Endothelial cell of umbilical vein (primary cell): ENCODE results near the gene PITPNM3. TPM values are rescaled to one million over a fixed set of nuclear protein-coding genes. Genes with fewer than 3 reads are reported as not detected.

ENCODE experiments used
- BruUV-seq: library from RNA; stranded (reverse); fragments of 400-500 nt; replicated peaks from 2 replicates; lab custom pipeline; 2021; lab: Mats Ljungman, UMichigan
- CTCF ChIA-PET: fragments of 300-600, 350-600 bp; sonication (Branson Sonifier 250); formaldehyde crosslinking; loops from one replicate; lab custom pipeline; 2021; ENCODE audit warnings: antibody characterized with exemption, inconsistent platforms; lab: Charles Lee
- POLR2A ChIA-PET: fragments of 300-600, 350-600 bp; sonication (Branson Sonifier 250); formaldehyde crosslinking; loops from one replicate; lab custom pipeline; 2021; ENCODE audit warnings: antibody characterized with exemption, inconsistent platforms; lab: Charles Lee
- DNase-seq: peaks from one replicate; pipeline ENCODE4 v3.0.0-alpha.2; 2011; ENCODE audit warnings: low read depth, low spot score
- FAIRE-seq: peaks from 2 replicates; lab custom pipeline; 2011; peaks lifted over from hg19 to GRCh38; lab: Jason Lieb, UNC
- H2AFZ ChIP-seq: 2 replicates; pipeline ENCODE4 v1.6.0; 2012; ENCODE audit warnings: low read depth, low read length, control low read depth, inconsistent platforms
- H3K27ac ChIP-seq: 2 replicates; pipeline ENCODE4 v1.5.1; 2011; ENCODE audit warnings: low read depth, mild to moderate bottlenecking, control low read depth, low read length, moderate library complexity; ENCODE audit not compliant: insufficient read depth
- H3K27me3 ChIP-seq, 2 experiments: 2 replicates each; pipeline versions ENCODE4 v1.6.0 to v1.6.1; 2011; ENCODE audit warnings: low read length in 2 of 2, mixed read lengths in 1 of 2; ENCODE audit not compliant: control insufficient read depth in 2 of 2, insufficient read depth in 2 of 2
- H3K36me3 ChIP-seq, 2 experiments: 2 replicates in 1 of 2; 3 replicates in 1 of 2; pipeline ENCODE4 v1.5.1; 2011; ENCODE audit warnings: low read length in 2 of 2, mild to moderate bottlenecking in 1 of 2, moderate library complexity in 1 of 2; ENCODE audit not compliant: control insufficient read depth in 2 of 2, insufficient read depth in 2 of 2; ENCODE audit errors: extremely low read depth in 1 of 2
- H3K4me1 ChIP-seq: 3 replicates; pipeline ENCODE4 v1.5.1; 2011; ENCODE audit warnings: mild to moderate bottlenecking, low read length; ENCODE audit not compliant: control insufficient read depth, insufficient read depth; ENCODE audit errors: extremely low read depth
- H3K4me2 ChIP-seq: 2 replicates; pipeline ENCODE4 v1.6.1; 2011; ENCODE audit warnings: low read length, control low read depth, mixed read lengths; ENCODE audit not compliant: insufficient read depth
- H3K4me3 ChIP-seq, 3 experiments: fragments of 200-600 bp in 1 of 3; sonication (generic), shearing (Covaris generic) in 1 of 3; replicated peaks in 1 of 3; 2 replicates each; pipeline ENCODE4 v1.5.1; 2011 to 2016; ENCODE audit warnings: control low read depth in 3 of 3, low read length in 3 of 3, mild to moderate bottlenecking in 2 of 3, inconsistent platforms in 1 of 3, low read depth in 1 of 3, moderate library complexity in 1 of 3; ENCODE audit not compliant: insufficient read depth in 1 of 3
- H3K79me2 ChIP-seq: 2 replicates; pipeline ENCODE4 v1.6.0; 2012; ENCODE audit warnings: low read length, inconsistent platforms; ENCODE audit not compliant: control insufficient read depth, insufficient read depth
- H3K9ac ChIP-seq: replicated peaks from 2 replicates; pipeline ENCODE3; 2011; ENCODE audit warnings: low read length, control low read depth; ENCODE audit not compliant: insufficient read depth; ENCODE audit errors: extremely low read depth
- H3K9me1 ChIP-seq: replicated peaks from 3 replicates; pipeline ENCODE4 v1.6.0; 2011; ENCODE audit warnings: mild to moderate bottlenecking, low read length; ENCODE audit not compliant: control insufficient read depth, insufficient read depth; ENCODE audit errors: extremely low read depth
- H3K9me3 ChIP-seq: replicated peaks from 2 replicates; pipeline ENCODE4 v1.5.1; 2012; ENCODE audit warnings: low read length, inconsistent platforms; ENCODE audit not compliant: control insufficient read depth, insufficient read depth
- H4K20me1 ChIP-seq: replicated peaks from 2 replicates; pipeline ENCODE3; 2011; ENCODE audit warnings: mild to moderate bottlenecking, low read length; ENCODE audit not compliant: control insufficient read depth, insufficient read depth; ENCODE audit errors: extremely low read depth
- EZH2 ChIP-seq: IDR thresholded peaks from 2 replicates; pipeline ENCODE4 v1.6.1; 2012; ENCODE audit warnings: borderline replicate concordance, low read depth, mild to moderate bottlenecking, moderate library complexity, low read length, inconsistent platforms; ENCODE audit not compliant: severe bottlenecking
- FOS ChIP-seq: IDR thresholded peaks from 2 replicates; pipeline ENCODE4 v1.6.1; 2011; ENCODE audit warnings: mild to moderate bottlenecking, low read length, moderate library complexity, borderline replicate concordance; ENCODE audit not compliant: insufficient read depth
- GATA2 ChIP-seq: IDR thresholded peaks from 2 replicates; pipeline ENCODE4 v1.7.0; 2011; ENCODE audit warnings: low read depth, mild to moderate bottlenecking, moderate library complexity, mixed read lengths, low read length; ENCODE audit not compliant: insufficient read length, insufficient read depth
- JUN ChIP-seq: IDR thresholded peaks from 2 replicates; pipeline ENCODE4 v1.6.1; 2011; ENCODE audit warnings: borderline replicate concordance, low read depth; ENCODE audit not compliant: insufficient read length, insufficient read depth
- MYC ChIP-seq: IDR thresholded peaks from one replicate; pipeline ENCODE4 v1.6.1; 2011; ENCODE audit warnings: mild to moderate bottlenecking, low read depth, low read length
- POLR2A ChIP-seq: IDR thresholded peaks from 2 replicates; pipeline ENCODE4 v1.6.1; 2012; ENCODE audit warnings: low read depth, mild to moderate bottlenecking, control low read depth, low read length
- POLR2AphosphoS5 ChIP-seq: IDR thresholded peaks from 2 replicates; pipeline ENCODE4 v1.6.1; 2012; ENCODE audit warnings: low read depth, mild to moderate bottlenecking, control low read depth, low read length, moderate library complexity; ENCODE audit not compliant: insufficient read depth
- dilution Hi-C: fragments of 300-500 bp; cut with MboI; formaldehyde crosslinking; loops from one replicate; pipeline ENCODE4 v1.15.0; 2019; ENCODE audit warnings: low sequenced_read_pairs; ENCODE audit not compliant: extremely low pct_ligation_motif_present
- intact Hi-C: fragments of 100-400 bp; cut with micrococcal nuclease; formaldehyde crosslinking; loops from one replicate; pipeline ENCODE4 v1.10.0; 2022
- polyA plus RNA-seq, 4 experiments: library from polyadenylated mRNA; depleted of rRNA in 3 of 4; stranded (reverse) in 3 of 4; unstranded in 1 of 4; fragments of >200 nt; gene quantifications; 2 replicates each; pipeline versions ENCODE4 v1.2.1 to v1.2.3, GENCODE V29; 2011 to 2012; ENCODE audit warnings: missing spikeins in 1 of 4
- total RNA-seq: library from RNA; stranded (reverse); gene quantifications from 2 replicates; pipeline ENCODE4 v1.2.3, GENCODE V29; 2021
- TF ChIP-seq, protein P1 (sequence below): IDR thresholded peaks from 2 replicates; pipeline ENCODE4 v1.6.1; 2011; ENCODE audit not compliant: insufficient read depth, insufficient read length
- TF ChIP-seq, protein P2 (sequence below), 2 donors: IDR thresholded peaks; 1 replicate in 1 of 2; 2 replicates in 1 of 2; pipeline ENCODE4 v1.5.1; 2011; ENCODE audit warnings: low read length in 2 of 2, mild to moderate bottlenecking in 2 of 2, moderate library complexity in 2 of 2, control low read depth in 1 of 2, inconsistent platforms in 1 of 2, low read depth in 1 of 2; ENCODE audit not compliant: insufficient read depth in 1 of 2; ENCODE audit errors: extremely low read depth in 1 of 2

The PITPNM3 gene
- total and polyA plus RNA-seq, 2 donors (not counting 3 experiments of a cell fraction or from before 2014, with no cell fraction given), result 1.0 to 1.9 TPM

DNA sequence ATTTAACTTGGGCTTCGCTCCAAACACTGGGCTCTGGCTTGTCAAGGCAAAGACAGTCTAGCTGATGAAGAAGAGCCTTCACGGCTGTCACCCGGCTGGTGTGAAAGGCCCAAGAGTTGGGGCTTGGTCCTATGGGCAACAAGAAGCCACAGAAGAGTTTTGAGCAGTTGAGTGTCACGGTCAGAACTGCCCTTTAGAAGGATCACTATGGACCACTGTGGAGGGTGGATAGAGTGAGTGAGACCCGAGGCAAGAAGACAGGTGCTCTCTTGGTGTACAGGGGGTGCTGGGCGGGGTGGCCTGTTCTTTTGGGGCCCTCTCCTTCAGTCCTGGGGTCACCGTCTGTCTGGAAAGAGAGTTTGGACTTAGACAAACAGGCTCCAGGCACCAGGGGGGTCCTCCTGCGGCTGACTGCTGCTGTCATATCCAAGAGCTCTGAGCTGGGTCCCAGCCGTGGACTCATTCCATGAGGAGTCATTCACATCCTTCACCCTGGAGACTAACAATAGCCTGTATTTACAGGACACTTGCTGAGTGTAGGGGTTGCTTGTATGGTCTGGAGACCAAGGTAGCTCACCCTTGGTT, 109.7 kb downstream of the PITPNM3 start:
- intact Hi-C loops (no loop called here), dilution Hi-C loops (no loop called here)
- Histone ChIP-seq H3K79me2 (no peaks in the 10 kb centered on the region), H3K9me1 (no peaks in the 10 kb centered on the region), H3K4me2 (no peak overlapping the region), H3K36me3 (no peaks in the 10 kb centered on the region), H3K27ac (no peak overlapping the region), H4K20me1 (no peaks in the 10 kb centered on the region), H3K4me1 (peaks cover 25% of the 10 kb centered on the region), H3K9ac (no peak overlapping the region), H3K4me3 (no peak overlapping the region), H2AFZ (no peak overlapping the region), H3K27me3 (peaks cover 0 to 1% of the 10 kb centered on the region in 2 experiments), H3K9me3 (no peaks in the 10 kb centered on the region)
- BruUV-seq, result no TSS peak
- DNase-seq, result no peak
- FAIRE-seq, result no peak
- TF ChIP-seq GATA2 (no peak), POLR2A (no peak), FOS (no peak), EZH2 (no peak), MYC (no peak), JUN (no peak), POLR2AphosphoS5 (no peak)
- TF ChIP-seq, protein P1, sequence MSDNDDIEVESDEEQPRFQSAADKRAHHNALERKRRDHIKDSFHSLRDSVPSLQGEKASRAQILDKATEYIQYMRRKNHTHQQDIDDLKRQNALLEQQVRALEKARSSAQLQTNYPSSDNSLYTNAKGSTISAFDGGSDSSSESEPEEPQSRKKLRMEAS, result no peak
- TF ChIP-seq, protein P2, sequence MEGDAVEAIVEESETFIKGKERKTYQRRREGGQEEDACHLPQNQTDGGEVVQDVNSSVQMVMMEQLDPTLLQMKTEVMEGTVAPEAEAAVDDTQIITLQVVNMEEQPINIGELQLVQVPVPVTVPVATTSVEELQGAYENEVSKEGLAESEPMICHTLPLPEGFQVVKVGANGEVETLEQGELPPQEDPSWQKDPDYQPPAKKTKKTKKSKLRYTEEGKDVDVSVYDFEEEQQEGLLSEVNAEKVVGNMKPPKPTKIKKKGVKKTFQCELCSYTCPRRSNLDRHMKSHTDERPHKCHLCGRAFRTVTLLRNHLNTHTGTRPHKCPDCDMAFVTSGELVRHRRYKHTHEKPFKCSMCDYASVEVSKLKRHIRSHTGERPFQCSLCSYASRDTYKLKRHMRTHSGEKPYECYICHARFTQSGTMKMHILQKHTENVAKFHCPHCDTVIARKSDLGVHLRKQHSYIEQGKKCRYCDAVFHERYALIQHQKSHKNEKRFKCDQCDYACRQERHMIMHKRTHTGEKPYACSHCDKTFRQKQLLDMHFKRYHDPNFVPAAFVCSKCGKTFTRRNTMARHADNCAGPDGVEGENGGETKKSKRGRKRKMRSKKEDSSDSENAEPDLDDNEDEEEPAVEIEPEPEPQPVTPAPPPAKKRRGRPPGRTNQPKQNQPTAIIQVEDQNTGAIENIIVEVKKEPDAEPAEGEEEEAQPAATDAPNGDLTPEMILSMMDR (IDR thresholded peaks at IDR 0.05; ENCODE audit: extremely low read depth in 1 of 2, insufficient read depth in 1 of 2, low read depth in 1 of 2, low read length in 2 of 2), result no peak
- CTCF ChIA-PET, result interaction anchor here (1.2 to 2.6 kb wide), 2 partner anchors 11 to 194 kb away, joined by 3 to 16 read pairs; partner anchors contain the start of genes AIPL1, KIAA0753 and TXNDC17
- POLR2A ChIA-PET, result no interaction called here
